ENCODE results near the gene ZCCHC14. TPM values are rescaled to one million over a fixed set of nuclear protein-coding genes. Genes with fewer than 3 reads are reported as not detected.

The ZCCHC14 gene
- total RNA-seq, 1 experiment from 2014 or later: 27.7 TPM

GRCh38 chr16:87369117-87369765 is 123.6 kb downstream of the ZCCHC14 start:
- H3K4me1 Mint-ChIP-seq: peaks cover 23 to 25% of the 10 kb centered on the region in 2 experiments
- no peaks in the 10 kb centered on the region for H3K4me1 ChIP-seq (ENCODE audit: insufficient read depth, low read length)
- no peak overlapping the region for H3K18ac ChIP-seq (ENCODE audit: insufficient read length, low read depth, low read length)
- H2BK15ac ChIP-seq (ENCODE audit: low read depth, low read length): no peak overlapping the region
- no peak for DNase-seq
- H2BK5ac ChIP-seq (ENCODE audit: insufficient read length, low read length): no peak overlapping the region
- peaks cover 9% of the 10 kb centered on the region for H3K79me1 ChIP-seq (ENCODE audit: insufficient read depth, low read depth, low read length, poor library complexity, severe bottlenecking)
- no peak overlapping the region for H3K4me2 ChIP-seq (ENCODE audit: insufficient read depth, insufficient read length, low read length)
- WGBS (ENCODE audit: extremely low coverage, insufficient read length, low lambda C conversion rate): no CpG with 5 or more reads among the region's 14 CpGs
- H3K27ac Mint-ChIP-seq: no peak overlapping the region; a peak in 1 of 7 replicates
- no peak overlapping the region for H3K4me3 Mint-ChIP-seq
- H3K27ac ChIP-seq (ENCODE audit: insufficient read length, low read depth, low read length): no peak overlapping the region
- H4K8ac ChIP-seq (replicated peaks; ENCODE audit: insufficient read length, low read depth, low read length): no peak overlapping the region
- no peak overlapping the region for H3K23ac ChIP-seq (ENCODE audit: insufficient read length, low read depth, low read length)
- H2BK120ac ChIP-seq (ENCODE audit: low read depth, low read length, poor library complexity, severe bottlenecking): no peak overlapping the region
- H2AK5ac ChIP-seq (ENCODE audit: insufficient read length, low read length): no peak overlapping the region
- H3K56ac ChIP-seq (ENCODE audit: insufficient read length, low read depth, low read length): no peak overlapping the region
- no peak overlapping the region for H2BK12ac ChIP-seq (ENCODE audit: insufficient read length, low read depth, low read length)
- no peak overlapping the region for H3T11ph ChIP-seq (ENCODE audit: low read length)
- peaks cover 0 to 5% (median 0%) of the 10 kb centered on the region in 3 experiments; a peak in 3 of 7 replicates for H3K36me3 Mint-ChIP-seq (ENCODE audit: insufficient read depth in 1 of 3, low read depth in 3 of 3)
- H3K14ac ChIP-seq (ENCODE audit: insufficient read depth, low read length): no peak overlapping the region
- H3K9ac ChIP-seq (ENCODE audit: extremely low read depth, insufficient read length, low read length): no peak overlapping the region
- H4K20me1 ChIP-seq (ENCODE audit: control insufficient read depth, insufficient read depth, insufficient read length): no peaks in the 10 kb centered on the region
- H3K23me2 ChIP-seq (ENCODE audit: insufficient read length, low read depth, low read length, poor library complexity, severe bottlenecking): no peaks in the 10 kb centered on the region
- H3K9me3 Mint-ChIP-seq: no peaks in the 10 kb centered on the region
- no peak overlapping the region for H2AFZ ChIP-seq (ENCODE audit: low read length)
- no peak for TF ChIP-seq CTCF (conservative IDR thresholded peaks at IDR 0.05)
- H3K9me3 ChIP-seq (ENCODE audit: control insufficient read depth, low read depth, low read length): no peaks in the 10 kb centered on the region
- no peaks in the 10 kb centered on the region; the same call in 1 of the 2 replicates for H3K79me2 ChIP-seq (ENCODE audit: insufficient read depth, low read length)
- no peak overlapping the region for H2BK20ac ChIP-seq (ENCODE audit: low read depth, low read length, poor library complexity, severe bottlenecking)
- H3K4ac ChIP-seq (ENCODE audit: low read depth, low read length): no peak overlapping the region
- H4K91ac ChIP-seq (ENCODE audit: insufficient read length, low read depth, low read length): no peak overlapping the region
- no peaks in the 10 kb centered on the region for H3K27me3 Mint-ChIP-seq (ENCODE audit: low read depth)
- H4K5ac ChIP-seq (ENCODE audit: insufficient read length, low read depth, low read length): no peak overlapping the region
- no peaks in the 10 kb centered on the region for H3K27me3 ChIP-seq (ENCODE audit: insufficient read depth, low read length)
